Prostate gland (tissue), 2 donors: ENCODE results near the gene CADPS2. TPM values are rescaled to one million over a fixed set of nuclear protein-coding genes. Genes with fewer than 3 reads are reported as not detected.

Experiments
- DNase-seq: peaks from one replicate; pipeline ENCODE4 v3.0.0-alpha.2; 2019; ENCODE audit warnings: low spot score
- H3K27ac ChIP-seq, 2 donors: fragments of 200-600 bp; sonication (generic); 2 replicates each; pipeline ENCODE4 v1.5.1; 2017 to 2019
- H3K27me3 ChIP-seq: fragments of 200-600 bp; sonication (generic); replicated peaks from 2 replicates; pipeline ENCODE4 v1.5.1; 2019; ENCODE audit not compliant: insufficient read depth
- H3K36me3 ChIP-seq, 2 donors: fragments of 200-600 bp; sonication (generic); 1 replicate in 1 of 2; 2 replicates in 1 of 2; pipeline versions ENCODE4 v1.5.1 to v1.8.1; 2017 to 2019
- H3K4me1 ChIP-seq: fragments of 200-600 bp; sonication (generic); replicated peaks from 2 replicates; pipeline ENCODE4 v1.5.1; 2019
- H3K4me3 ChIP-seq, 2 donors: fragments of 200-600 bp; sonication (generic); 2 replicates each; pipeline ENCODE4 v1.5.1; 2017 to 2019
- H3K9me3 ChIP-seq: fragments of 200-600 bp; sonication (generic); 2 replicates; pipeline ENCODE4 v1.5.1; 2017
- CTCF ChIP-seq, 4 experiments: fragments of 200-600 bp in 2 of 4; fragments of 450-650 bp in 2 of 4; sonication (generic) in 2 of 4; IDR thresholded peaks; 1 replicate in 3 of 4; 2 replicates in 1 of 4; pipeline ENCODE4 v1.5.1; 2016 to 2019; ENCODE audit warnings: antibody characterized with exemption in 4 of 4, mild to moderate bottlenecking in 2 of 4, moderate library complexity in 2 of 4
- POLR2A ChIP-seq: fragments of 450-650 bp; IDR thresholded peaks from one replicate; pipeline ENCODE4 v1.6.1; 2016; ENCODE audit warnings: antibody characterized with exemption, mild to moderate bottlenecking
- POLR2AphosphoS5 ChIP-seq: sonication (generic); formaldehyde crosslinking; IDR thresholded peaks from one replicate; pipeline ENCODE4 v1.6.1; 2017; ENCODE audit warnings: antibody characterized with exemption
- WGBS: methylation state at CpG from one replicate; pipeline ENCODE4 v1.1.5; 2018; 5-methylcytosine and 5-hydroxymethylcytosine counted together
- intact Hi-C: fragments of 100-400 bp; cut with DNase I; formaldehyde crosslinking; loops from one replicate; pipeline ENCODE4 v1.14.2; 2022
- total RNA-seq, 2 donors: library from RNA; depleted of rRNA; stranded (reverse); fragments of >200 nt; gene quantifications; one replicate each; pipeline ENCODE4 v1.1.0, GENCODE V29; 2016

Gene CADPS2
- total RNA-seq, 2 donors from 2014 or later: 22.2 to 50.4 TPM

DNA sequence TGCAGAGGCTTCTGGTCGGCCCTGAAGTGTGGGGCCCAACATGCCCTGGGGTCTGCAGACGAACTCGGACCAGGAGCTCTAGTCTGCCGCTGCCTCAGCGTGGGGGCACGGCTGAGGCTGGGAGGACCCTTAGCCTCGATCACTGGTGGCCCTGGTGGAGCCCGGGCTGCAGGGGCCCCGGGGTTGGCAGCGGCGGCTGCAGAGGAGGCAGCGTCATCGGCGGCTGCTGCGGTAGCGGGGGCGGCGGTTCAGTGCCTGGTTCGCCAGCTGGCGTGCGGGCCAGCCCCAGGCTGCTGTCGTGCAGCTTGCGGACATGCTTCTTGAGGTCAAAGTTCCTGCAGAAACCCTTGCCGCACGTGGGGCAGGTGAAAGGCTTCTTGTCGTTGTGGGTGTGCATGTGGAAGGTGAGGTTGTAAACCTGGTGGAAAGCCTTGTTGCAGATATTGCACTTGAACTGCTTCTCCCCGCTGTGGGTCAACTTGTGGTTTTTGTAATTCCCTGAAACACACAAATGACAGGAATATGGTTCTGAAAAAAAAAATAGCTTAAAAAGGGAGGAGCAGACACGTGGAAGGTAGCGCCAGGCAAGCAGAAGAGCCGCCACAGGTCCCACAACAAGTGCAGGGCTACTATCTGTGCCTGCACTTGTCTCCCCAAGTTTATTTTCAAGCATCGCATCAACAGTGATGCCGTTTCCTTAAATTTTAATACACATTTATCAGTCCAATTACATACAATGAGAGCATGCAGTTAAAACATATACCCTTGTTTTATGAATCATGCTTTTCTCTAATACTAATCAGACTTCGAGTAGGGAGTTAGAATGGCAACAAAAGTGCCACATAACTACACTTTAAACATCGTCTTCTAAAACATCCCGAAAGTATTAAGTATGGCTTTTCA is 584.2 kb downstream of the CADPS2 start:
- no peaks in the 10 kb centered on the region for H3K9me3 ChIP-seq
- no peaks in the 10 kb centered on the region for H3K36me3 ChIP-seq
- DNase-seq: no peak
- 9% methylated on average over 35 of the region's 35 CpGs for WGBS
- H3K4me1 ChIP-seq: peaks cover 4% of the 10 kb centered on the region
- TF ChIP-seq POLR2AphosphoS5 (no peak), CTCF (IDR thresholded peaks at IDR 0.05) (no peak), POLR2A (no peak)
- intact Hi-C loops: no loop called here
- H3K27me3 ChIP-seq: peaks cover 53% of the 10 kb centered on the region
- no peak overlapping the region for H3K27ac ChIP-seq
- no peak overlapping the region for H3K4me3 ChIP-seq

GRCh38 chr7:122300956-122301833 is 585.1 kb downstream of the CADPS2 start:
- H3K4me1 ChIP-seq: peaks cover 4% of the 10 kb centered on the region
- H3K27me3 ChIP-seq: peaks cover 44% of the 10 kb centered on the region
- no peak overlapping the region for H3K27ac ChIP-seq
- H3K4me3 ChIP-seq: no peak overlapping the region
- no peak for DNase-seq
- intact Hi-C loops: no loop called here
- no peak for TF ChIP-seq POLR2A
- TF ChIP-seq POLR2AphosphoS5: no peak
- TF ChIP-seq CTCF (IDR thresholded peaks at IDR 0.05): no peak
- no peaks in the 10 kb centered on the region for H3K36me3 ChIP-seq
- WGBS: 17% methylated on average over 11 of the region's 11 CpGs
- no peaks in the 10 kb centered on the region for H3K9me3 ChIP-seq

- TF ChIP-seq POLR2AphosphoS5: no peak
- no peak for TF ChIP-seq POLR2A
- TF ChIP-seq CTCF (IDR thresholded peaks at IDR 0.05): no peak
- peaks cover 4% of the 10 kb centered on the region for H3K4me1 ChIP-seq
- H3K36me3 ChIP-seq: no peaks in the 10 kb centered on the region
- 10% methylated on average over 43 of the region's 43 CpGs for WGBS
- no peak overlapping the region for H3K27ac ChIP-seq
- intact Hi-C loops: no loop called here
- peaks cover 35% of the 10 kb centered on the region for H3K27me3 ChIP-seq
- no peak overlapping the region for H3K4me3 ChIP-seq
- H3K9me3 ChIP-seq: no peaks in the 10 kb centered on the region
- DNase-seq: no peak
Observed at GRCh38 chr7:122300211-122300932, 585.9 kb downstream of the CADPS2 start.

DNA sequence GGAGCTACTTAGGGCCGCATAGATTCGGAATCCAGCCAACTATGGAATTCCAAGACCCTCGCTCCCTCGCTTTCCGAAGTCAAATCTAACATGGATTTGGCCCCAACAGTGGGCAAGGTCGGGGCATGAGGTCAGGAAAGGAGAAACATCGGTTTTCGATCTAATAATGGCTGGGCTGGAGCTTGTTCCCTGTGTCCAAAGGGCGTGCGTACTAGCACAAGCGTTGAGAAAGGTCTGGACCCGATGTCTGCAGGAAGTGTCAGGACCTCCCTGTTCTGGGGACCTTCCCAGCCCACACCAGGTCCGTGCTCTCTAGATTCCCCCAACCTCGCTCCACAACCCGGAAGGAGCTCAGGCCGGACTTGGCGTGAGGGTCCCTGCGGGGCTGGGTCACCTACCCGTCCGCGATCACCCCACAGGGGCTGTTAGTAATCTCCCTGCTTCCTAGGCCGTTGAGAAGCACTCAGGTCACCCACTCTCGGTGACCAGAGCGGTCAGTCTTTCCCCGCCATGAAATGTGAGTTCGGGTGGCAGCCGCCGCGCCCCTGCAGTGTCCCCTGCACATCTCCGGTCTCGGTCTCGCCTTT is 586.5 kb downstream of the CADPS2 start:
- H3K36me3 ChIP-seq: no peaks in the 10 kb centered on the region
- 8% methylated on average over 28 of the region's 32 CpGs for WGBS

More for the DNA sequence above, 586.5 kb downstream of the CADPS2 start:
- Histone ChIP-seq H3K4me3 (no peak overlapping the region), H3K9me3 (no peaks in the 10 kb centered on the region), H3K27ac (no peak overlapping the region), H3K4me1 (peaks cover under 1% of the 10 kb centered on the region), H3K27me3 (peaks cover 32% of the 10 kb centered on the region)
- no peak for DNase-seq
- no peak for TF ChIP-seq POLR2A
- TF ChIP-seq POLR2AphosphoS5: no peak
- TF ChIP-seq CTCF (IDR thresholded peaks at IDR 0.05): no peak
- intact Hi-C loops: no loop called here
